IMR-90 (cell line): ENCODE data around the gene PEX11G. TPM values are rescaled to one million over a fixed set of nuclear protein-coding genes. Genes with fewer than 3 reads are reported as not detected.
"Not testable (repeated sequence)": the region's sequence is repeated elsewhere in the genome, so short reads cannot be mapped to it uniquely, and the experiment has no call there.

Source experiments
- ATAC-seq: fragments of 200-7000 bp; cut with Tn5 transposase; 2 replicates; pipeline ENCODE4 v1.9.1; 2020; ENCODE audit warnings: low read depth, mild to moderate bottlenecking, moderate library complexity
- BruUV-seq: library from RNA; stranded (reverse); fragments of 400-500 nt; replicated peaks from 2 replicates; lab custom pipeline; 2021; lab: Mats Ljungman, UMichigan
- CTCF ChIA-PET: fragments of 300-600 bp; formaldehyde crosslinking; extraction: SDS; loops from one replicate; lab custom pipeline; 2021; ENCODE audit warnings: antibody characterized with exemption; lab: Yijun Ruan, JAX
- POLR2A ChIA-PET: fragments of 300-600 bp; sonication (Branson Sonifier 250); formaldehyde crosslinking; loops from one replicate; lab custom pipeline; 2022; ENCODE audit warnings: antibody characterized with exemption; ENCODE audit not compliant: unreplicated experiment; lab: Charles Lee
- DNase-seq: peaks from one replicate; pipeline ENCODE4 v3.0.0; 2013
- H2AFZ ChIP-seq: replicated peaks from 2 replicates; pipeline ENCODE3; 2013; ENCODE audit warnings: low read length, mild to moderate bottlenecking; ENCODE audit not compliant: poor library complexity
- H2AK5ac ChIP-seq: 2 replicates; pipeline ENCODE4 v1.6.1; 2013; ENCODE audit warnings: low read depth, low read length, inconsistent platforms
- H2AK9ac ChIP-seq: replicated peaks from 2 replicates; pipeline ENCODE3; 2013; ENCODE audit warnings: mild to moderate bottlenecking, low read depth, low read length, moderate library complexity; ENCODE audit not compliant: poor library complexity
- H2BK120ac ChIP-seq: 2 replicates; pipeline ENCODE4 v1.6.1; 2013; ENCODE audit warnings: low read depth, low read length, inconsistent platforms
- H2BK15ac ChIP-seq: 3 replicates; pipeline ENCODE4 v1.6.1; 2013; ENCODE audit warnings: low read depth, low read length, inconsistent platforms
- H2BK20ac ChIP-seq: 2 replicates; pipeline ENCODE4 v1.6.1; 2013; ENCODE audit warnings: low read depth, mild to moderate bottlenecking, inconsistent platforms, low read length, moderate library complexity
- H2BK5ac ChIP-seq: 2 replicates; pipeline ENCODE4 v1.6.1; 2013; ENCODE audit warnings: mild to moderate bottlenecking, low read depth, low read length, inconsistent platforms; ENCODE audit not compliant: poor library complexity, severe bottlenecking
- H3K14ac ChIP-seq: replicated peaks from 2 replicates; pipeline ENCODE4 v1.6.1; 2013; ENCODE audit warnings: low read depth, low read length, inconsistent platforms
- H3K18ac ChIP-seq: 2 replicates; pipeline ENCODE4 v1.6.1; 2013; ENCODE audit warnings: low read depth, low read length, control low read depth
- H3K23ac ChIP-seq: 2 replicates; pipeline ENCODE4 v1.6.1; 2013; ENCODE audit warnings: low read depth, low read length, inconsistent platforms
- H3K27ac ChIP-seq: 2 replicates; pipeline ENCODE4 v1.5.1; 2013; ENCODE audit warnings: mild to moderate bottlenecking, control low read depth, low read length; ENCODE audit not compliant: insufficient read depth
- H3K27me3 ChIP-seq: 2 replicates; pipeline ENCODE4 v1.6.1; 2013; ENCODE audit warnings: low read length; ENCODE audit not compliant: control insufficient read depth, insufficient read depth
- H3K36me3 ChIP-seq: 2 replicates; pipeline ENCODE4 v1.6.1; 2013; ENCODE audit warnings: low read length, mixed read lengths; ENCODE audit not compliant: control insufficient read depth, insufficient read depth
- H3K4ac ChIP-seq: 2 replicates; pipeline ENCODE4 v1.6.1; 2013; ENCODE audit warnings: low read depth, low read length, inconsistent platforms
- H3K4me1 ChIP-seq: 2 replicates; pipeline ENCODE4 v1.6.1; 2013; ENCODE audit warnings: low read length, mixed read lengths; ENCODE audit not compliant: control insufficient read depth, insufficient read depth
- H3K4me2 ChIP-seq: 2 replicates; pipeline ENCODE4 v1.6.1; 2013; ENCODE audit warnings: low read depth, mild to moderate bottlenecking, control low read depth, low read length, moderate library complexity
- H3K4me3 ChIP-seq: 2 replicates; pipeline ENCODE4 v1.5.1; 2013; ENCODE audit warnings: low read depth, mild to moderate bottlenecking, control low read depth, low read length, moderate library complexity; ENCODE audit not compliant: insufficient read depth
- H3K56ac ChIP-seq: 2 replicates; pipeline ENCODE4 v1.6.1; 2013; ENCODE audit warnings: low read length, inconsistent platforms; ENCODE audit not compliant: insufficient read depth; ENCODE audit errors: extremely low read depth
- H3K79me1 ChIP-seq, 2 experiments: 2 replicates each; pipeline ENCODE4 v1.6.1; 2013; ENCODE audit warnings: low read length in 2 of 2, inconsistent platforms in 1 of 2, low read depth in 1 of 2
- H3K9ac ChIP-seq: 2 replicates; pipeline ENCODE4 v1.6.1; 2013; ENCODE audit warnings: low read depth, low read length, control low read depth
- H3K9me1 ChIP-seq: 2 replicates; pipeline ENCODE4 v1.6.1; 2013; ENCODE audit warnings: low read length, inconsistent platforms; ENCODE audit not compliant: insufficient read depth
- H3K9me3 ChIP-seq: 2 replicates; pipeline ENCODE4 v1.6.1; 2013; ENCODE audit warnings: low read length; ENCODE audit not compliant: control insufficient read depth, insufficient read depth
- H4K20me1 ChIP-seq: 2 replicates; pipeline ENCODE4 v1.6.1; 2013; ENCODE audit warnings: low read length, inconsistent platforms; ENCODE audit not compliant: insufficient read depth
- H4K5ac ChIP-seq: 2 replicates; pipeline ENCODE4 v1.6.1; 2013; ENCODE audit warnings: mild to moderate bottlenecking, low read depth, low read length, control low read depth
- H4K8ac ChIP-seq, 2 experiments: 2 replicates each; pipeline ENCODE4 v1.6.1; 2013; ENCODE audit warnings: low read depth in 2 of 2, low read length in 2 of 2, control low read depth in 1 of 2, inconsistent platforms in 1 of 2
- H4K91ac ChIP-seq: 2 replicates; pipeline ENCODE4 v1.6.1; 2013; ENCODE audit warnings: low read depth, low read length, inconsistent platforms; ENCODE audit not compliant: insufficient read depth
- WGBS, 2 experiments: methylation state at CpG; one replicate each; pipeline versions ENCODE4 v1.1.5 to v1.1.7; 2013; ENCODE audit warnings: missing lambda C conversion rate in 2 of 2; ENCODE audit not compliant: insufficient read length in 1 of 2; ENCODE audit errors: extremely low coverage in 2 of 2; 5-methylcytosine and 5-hydroxymethylcytosine counted together
- dilution Hi-C: fragments of 300-500 bp; cut with HindIII; formaldehyde crosslinking; loops from one replicate; pipeline ENCODE4 v1.14.3; 2018; ENCODE audit warnings: low sequenced_read_pairs; ENCODE audit not compliant: unreplicated experiment
- in situ Hi-C: fragments of 300-500 bp; cut with MboI; formaldehyde crosslinking; loops from 3 replicates; pipeline ENCODE4 v1.14.3; 2019; ENCODE audit warnings: low sequenced_read_pairs, inconsistent platforms, mixed read lengths
- intact Hi-C: fragments of 100-400 bp; cut with micrococcal nuclease; formaldehyde crosslinking; loops from 2 replicates; pipeline ENCODE4 v1.10.0; 2022
- polyA plus RNA-seq, 3 experiments: library from polyadenylated mRNA; depleted of rRNA; stranded (reverse); fragments of >200 nt; gene quantifications; 2 replicates each; pipeline ENCODE4 v1.2.3, GENCODE V29; 2012; ENCODE audit warnings: low replicate concordance in 1 of 3
- total RNA-seq: library from RNA; depleted of rRNA; stranded (reverse); fragments of >200 nt; gene quantifications from 2 replicates; pipeline ENCODE4 v1.2.3, GENCODE V29; 2012

Gene PEX11G
- total and polyA plus RNA-seq, 2 of the 4 experiments (the other 2 are of a cell fraction) = 0.72 to 1.7 TPM

DNA sequence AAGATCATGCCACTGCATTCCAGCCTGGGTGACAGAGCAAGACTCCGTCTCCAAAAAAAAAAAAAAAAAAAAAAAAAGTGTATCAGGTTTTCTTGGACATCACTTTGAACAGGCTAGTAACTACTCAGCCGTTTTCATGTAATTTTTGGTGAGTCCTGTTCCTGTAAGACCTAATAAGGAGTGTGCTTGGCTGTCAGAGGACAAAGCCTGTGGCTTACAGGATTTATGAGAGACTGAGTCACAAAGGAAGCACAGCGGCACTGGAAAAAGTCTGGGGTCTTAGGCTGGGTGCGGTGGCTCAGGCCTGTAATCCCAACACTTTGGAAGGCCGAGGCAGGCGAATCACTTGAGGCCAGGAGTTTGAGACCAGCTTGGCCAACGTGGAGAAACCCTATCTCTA lies 55.4 kb downstream of the PEX11G start:
- H4K8ac ChIP-seq, H3K36me3 ChIP-seq, H3K56ac ChIP-seq, H2BK20ac ChIP-seq, BruUV-seq, intact Hi-C loops, H2AFZ ChIP-seq, H3K4ac ChIP-seq, in situ Hi-C loops, H3K9ac ChIP-seq, H3K4me2 ChIP-seq, H2AK9ac ChIP-seq, H2BK5ac ChIP-seq, H2BK120ac ChIP-seq, H4K20me1 ChIP-seq, H3K4me3 ChIP-seq, H3K23ac ChIP-seq, H2BK15ac ChIP-seq, H3K4me1 ChIP-seq, H2AK5ac ChIP-seq, H3K9me1 ChIP-seq, H3K18ac ChIP-seq, POLR2A ChIA-PET, H4K5ac ChIP-seq, H3K27me3 ChIP-seq, H3K9me3 ChIP-seq, H3K27ac ChIP-seq, ATAC-seq, CTCF ChIA-PET, H3K14ac ChIP-seq, H4K91ac ChIP-seq, dilution Hi-C loops: not testable (repeated sequence)
- peaks cover 8 to 14% of the 10 kb centered on the region in 2 experiments; a peak in 3 of 4 replicates for H3K79me1 ChIP-seq
- 62% methylated on average over 4 of the region's 7 CpGs; no CpG with 5 or more reads in 1 of the 2 experiments for WGBS, 2 experiments
- peak; percentile 44 for DNase-seq
